Spleen (tissue), 7 donors: ENCODE data around the gene CCDC188.

Experiments
- POLR2A ChIP-seq, 3 donors: fragments of 450-650 bp; IDR thresholded peaks; one replicate each; pipeline ENCODE4 v1.5.1; 2017; ENCODE audit warnings: antibody characterized with exemption in 3 of 3, mild to moderate bottlenecking in 1 of 3
- TF ChIP-seq, protein P1 (sequence below), 11 experiments: fragments of 200-600 bp in 7 of 11; fragments of 450-650 bp in 4 of 11; sonication (generic) in 4 of 11; IDR thresholded peaks in 8 of 11; conservative IDR thresholded peaks in 3 of 11; 1 replicate in 7 of 11; 2 replicates in 4 of 11; pipeline versions ENCODE4 v1.4.0 to v1.8.0; 2016 to 2021; ENCODE audit warnings: antibody characterized with exemption in 11 of 11, inconsistent platforms in 4 of 11, mild to moderate bottlenecking in 1 of 11
- donor health status: DM: no; HTN: no; CAD: no; lungs with moderate emphysema.
- donor health status: DM: no; HTN: no; CAD: no.
- donor health status: DM: no; HTN: no; CAD: no.

DNA sequence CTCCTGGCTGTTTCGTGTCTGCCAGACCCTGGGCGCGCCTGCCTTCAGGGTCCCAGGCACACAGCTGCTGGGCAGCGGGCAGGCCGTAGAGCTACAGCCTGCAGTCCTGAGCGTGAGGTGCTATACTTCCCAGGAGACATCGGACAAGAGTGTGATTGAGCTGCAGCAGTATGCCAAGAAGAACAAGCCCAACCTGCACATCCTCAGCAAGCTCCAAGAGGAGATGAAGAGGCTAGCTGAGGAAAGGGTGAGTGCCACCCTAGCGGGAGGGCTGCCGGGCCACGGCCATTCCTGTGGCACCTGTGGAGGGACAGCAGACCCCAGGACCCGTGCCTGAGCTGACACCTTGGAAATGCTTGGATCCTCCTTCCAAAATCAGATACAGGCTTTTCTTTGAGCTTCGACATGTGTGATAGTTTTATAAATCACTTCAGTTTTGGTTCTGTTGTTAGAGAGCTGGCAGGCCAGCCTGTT lies 42.1 kb downstream of the CCDC188 start:
- no peak for TF ChIP-seq POLR2A (IDR thresholded peaks at IDR 0.05)
- TF ChIP-seq, protein P1, sequence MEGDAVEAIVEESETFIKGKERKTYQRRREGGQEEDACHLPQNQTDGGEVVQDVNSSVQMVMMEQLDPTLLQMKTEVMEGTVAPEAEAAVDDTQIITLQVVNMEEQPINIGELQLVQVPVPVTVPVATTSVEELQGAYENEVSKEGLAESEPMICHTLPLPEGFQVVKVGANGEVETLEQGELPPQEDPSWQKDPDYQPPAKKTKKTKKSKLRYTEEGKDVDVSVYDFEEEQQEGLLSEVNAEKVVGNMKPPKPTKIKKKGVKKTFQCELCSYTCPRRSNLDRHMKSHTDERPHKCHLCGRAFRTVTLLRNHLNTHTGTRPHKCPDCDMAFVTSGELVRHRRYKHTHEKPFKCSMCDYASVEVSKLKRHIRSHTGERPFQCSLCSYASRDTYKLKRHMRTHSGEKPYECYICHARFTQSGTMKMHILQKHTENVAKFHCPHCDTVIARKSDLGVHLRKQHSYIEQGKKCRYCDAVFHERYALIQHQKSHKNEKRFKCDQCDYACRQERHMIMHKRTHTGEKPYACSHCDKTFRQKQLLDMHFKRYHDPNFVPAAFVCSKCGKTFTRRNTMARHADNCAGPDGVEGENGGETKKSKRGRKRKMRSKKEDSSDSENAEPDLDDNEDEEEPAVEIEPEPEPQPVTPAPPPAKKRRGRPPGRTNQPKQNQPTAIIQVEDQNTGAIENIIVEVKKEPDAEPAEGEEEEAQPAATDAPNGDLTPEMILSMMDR (IDR thresholded peaks at IDR 0.05 in 8 of 11, conservative IDR thresholded peaks at IDR 0.05 in 3 of 11), result no peak
